D341Med (cell line): Measurements from ENCODE around the gene OR4K2.
"Not testable (repeated sequence)": the region's sequence is repeated elsewhere in the genome, so short reads cannot be mapped to it uniquely, and the experiment has no call there.

Source experiments
- DNase-seq: peaks from one replicate; pipeline ENCODE4 v3.0.0; 2012; ENCODE audit warnings: low spot score

The OR4K2 gene, protein sequence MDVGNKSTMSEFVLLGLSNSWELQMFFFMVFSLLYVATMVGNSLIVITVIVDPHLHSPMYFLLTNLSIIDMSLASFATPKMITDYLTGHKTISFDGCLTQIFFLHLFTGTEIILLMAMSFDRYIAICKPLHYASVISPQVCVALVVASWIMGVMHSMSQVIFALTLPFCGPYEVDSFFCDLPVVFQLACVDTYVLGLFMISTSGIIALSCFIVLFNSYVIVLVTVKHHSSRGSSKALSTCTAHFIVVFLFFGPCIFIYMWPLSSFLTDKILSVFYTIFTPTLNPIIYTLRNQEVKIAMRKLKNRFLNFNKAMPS

DNA sequence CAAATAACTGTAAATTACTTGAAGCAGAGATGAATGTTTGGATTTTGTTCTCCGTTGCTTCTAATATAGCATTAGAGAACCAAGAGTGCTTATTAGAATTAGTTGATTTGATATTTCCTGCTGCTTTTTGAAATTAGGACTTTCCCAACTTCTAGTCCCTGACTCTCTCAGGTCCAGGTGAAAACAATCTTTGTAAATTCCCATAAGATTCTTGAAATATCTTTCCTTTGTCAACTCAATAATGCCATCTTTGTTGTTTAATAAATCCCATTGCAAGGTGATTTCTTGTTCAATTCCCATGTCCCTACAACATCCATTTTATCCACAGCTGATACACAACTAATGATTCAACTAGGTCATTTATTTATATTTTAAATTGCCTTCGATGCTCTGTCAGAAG, at the start of gene OR4K2:
TSS of gene OR4K2 (plus strand) at position 301 of the 400 bp plus-strand sequence. CDS start 1,126 bp downstream, outside the sequence.
- DNase-seq, result no peak

DNA sequence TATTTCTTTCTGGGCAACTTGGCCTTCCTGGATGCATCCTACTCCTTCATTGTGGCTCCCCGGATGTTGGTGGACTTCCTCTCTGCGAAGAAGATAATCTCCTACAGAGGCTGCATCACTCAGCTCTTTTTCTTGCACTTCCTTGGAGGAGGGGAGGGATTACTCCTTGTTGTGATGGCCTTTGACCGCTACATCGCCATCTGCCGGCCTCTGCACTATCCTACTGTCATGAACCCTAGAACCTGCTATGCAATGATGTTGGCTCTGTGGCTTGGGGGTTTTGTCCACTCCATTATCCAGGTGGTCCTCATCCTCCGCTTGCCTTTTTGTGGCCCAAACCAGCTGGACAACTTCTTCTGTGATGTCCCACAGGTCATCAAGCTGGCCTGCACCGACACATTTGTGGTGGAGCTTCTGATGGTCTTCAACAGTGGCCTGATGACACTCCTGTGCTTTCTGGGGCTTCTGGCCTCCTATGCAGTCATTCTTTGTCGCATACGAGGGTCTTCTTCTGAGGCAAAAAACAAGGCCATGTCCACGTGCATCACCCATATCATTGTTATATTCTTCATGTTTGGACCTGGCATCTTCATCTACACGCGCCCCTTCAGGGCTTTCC, 47.2 kb upstream of the OR4K2 start:
- DNase-seq, result not testable (repeated sequence)

DNA sequence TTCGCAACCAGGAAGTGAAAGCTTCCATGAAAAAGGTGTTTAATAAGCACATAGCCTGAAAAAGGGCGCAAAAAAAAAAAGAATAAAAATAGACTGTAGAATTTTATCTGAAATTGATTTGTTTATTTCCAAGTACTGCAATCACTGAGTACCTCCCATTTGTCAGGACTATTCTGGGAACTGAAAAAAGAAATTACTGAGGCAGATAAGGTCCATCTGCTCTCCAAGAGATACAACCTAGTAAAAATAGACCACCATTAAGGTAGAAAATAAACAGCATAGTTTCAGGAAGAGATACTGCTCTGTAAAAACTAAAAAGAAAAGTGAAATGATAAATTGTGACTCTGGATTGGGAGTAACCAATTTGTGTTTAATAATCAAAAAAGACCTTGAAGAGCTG, 46.6 kb upstream of the OR4K2 start:
- DNase-seq, result no peak

DNA sequence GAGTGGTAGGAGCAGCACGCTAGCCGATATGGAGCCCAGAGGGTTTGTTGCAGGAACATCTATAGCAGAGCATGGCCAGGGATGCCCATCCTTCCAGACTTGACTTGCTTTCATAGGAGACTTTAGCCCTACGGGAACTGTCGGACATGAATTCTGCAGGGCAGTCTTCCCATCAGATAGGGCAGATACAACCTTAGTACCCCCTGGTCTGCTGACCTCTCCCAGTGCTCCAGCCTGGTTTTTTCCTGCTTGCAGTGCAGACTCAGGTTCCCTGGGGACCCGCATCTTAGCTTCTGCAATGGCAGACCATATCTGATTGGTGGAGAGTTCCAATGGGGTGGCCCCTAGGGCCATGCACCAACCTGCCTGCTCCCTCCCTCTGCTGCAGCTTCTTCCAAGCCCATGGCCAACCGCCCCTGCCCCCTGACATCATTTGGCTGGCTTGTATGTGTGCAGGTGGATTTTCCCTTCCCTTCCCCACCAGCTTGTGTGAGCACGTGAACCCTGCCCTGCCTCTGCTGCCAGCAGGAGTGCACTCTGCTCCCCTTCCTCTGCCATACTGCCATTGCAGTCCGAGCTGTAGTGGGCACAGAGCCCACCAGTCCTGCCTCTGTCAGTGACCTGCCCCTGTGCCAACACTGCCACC, 40.6 kb upstream of the OR4K2 start:
- not testable (repeated sequence) for DNase-seq

DNA sequence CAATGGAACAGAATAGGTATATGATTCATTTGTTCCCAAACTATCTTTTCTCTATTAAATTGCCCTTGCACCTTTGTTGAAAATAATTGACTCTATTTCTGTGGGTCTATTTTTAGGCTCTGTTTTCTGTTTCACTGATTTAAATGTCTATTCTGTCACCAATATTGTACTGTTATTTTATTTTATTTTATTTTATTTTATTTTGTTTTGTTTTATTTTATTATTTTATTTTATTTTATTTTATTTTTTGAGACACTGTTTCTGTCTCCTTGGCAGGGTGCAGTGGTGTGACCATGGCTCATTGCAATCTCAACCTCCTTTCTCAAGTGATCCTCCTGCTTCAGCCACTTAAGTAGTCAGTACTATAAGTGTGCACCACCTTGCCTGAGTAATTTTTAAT, 36.5 kb upstream of the OR4K2 start:
- DNase-seq, result no peak

DNA sequence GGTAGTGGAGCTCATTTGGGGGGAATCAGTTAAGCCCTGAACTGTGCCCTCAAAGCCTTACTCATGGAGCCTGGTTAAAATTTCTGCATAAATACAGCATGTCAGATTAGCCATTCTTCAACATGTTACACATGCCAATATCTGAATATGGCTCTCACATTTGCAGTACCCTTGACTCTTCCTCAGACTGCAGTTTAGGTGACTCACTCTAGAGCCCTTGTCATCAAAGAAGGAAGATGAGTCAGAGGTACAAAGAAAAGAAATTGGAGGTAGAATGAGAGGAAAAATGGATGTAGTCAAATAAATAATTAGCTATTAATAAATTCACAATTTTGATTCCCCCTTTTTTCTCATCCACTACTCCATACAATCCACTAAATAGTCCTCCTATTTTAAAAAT, 23.6 kb upstream of the OR4K2 start:
- DNase-seq, result no peak

DNA sequence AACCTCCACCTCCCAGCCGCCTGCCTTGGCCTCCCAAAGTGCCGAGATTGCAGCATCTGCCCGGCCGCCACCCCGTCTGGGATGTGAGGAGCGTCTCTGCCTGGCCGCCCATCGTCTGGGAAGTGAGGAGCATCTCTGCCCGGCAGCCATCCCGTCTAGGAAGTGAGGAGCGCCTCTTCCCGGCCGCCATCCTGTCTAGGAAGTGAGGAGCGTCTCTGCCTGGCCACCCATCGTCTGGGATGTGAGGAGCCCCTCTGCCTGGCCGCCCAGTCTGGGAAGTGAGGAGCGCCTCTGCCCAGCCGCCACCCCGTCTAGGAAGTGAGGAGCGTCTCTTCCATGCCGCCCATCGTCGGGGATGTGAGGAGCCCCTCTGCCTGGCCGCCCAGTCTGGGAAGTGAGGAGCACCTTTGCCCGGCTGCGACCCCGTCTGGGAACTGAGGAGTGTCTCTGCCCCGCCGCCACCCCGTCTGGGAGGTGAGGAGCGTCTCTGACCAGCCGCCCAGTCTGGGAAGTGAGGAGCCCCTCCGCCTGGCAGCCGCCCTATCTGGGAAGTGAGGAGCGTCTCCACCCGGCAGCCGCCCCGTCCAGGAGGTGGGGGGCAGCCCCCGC, 8.8 kb upstream of the OR4K2 start:
- not testable (repeated sequence) for DNase-seq

DNA sequence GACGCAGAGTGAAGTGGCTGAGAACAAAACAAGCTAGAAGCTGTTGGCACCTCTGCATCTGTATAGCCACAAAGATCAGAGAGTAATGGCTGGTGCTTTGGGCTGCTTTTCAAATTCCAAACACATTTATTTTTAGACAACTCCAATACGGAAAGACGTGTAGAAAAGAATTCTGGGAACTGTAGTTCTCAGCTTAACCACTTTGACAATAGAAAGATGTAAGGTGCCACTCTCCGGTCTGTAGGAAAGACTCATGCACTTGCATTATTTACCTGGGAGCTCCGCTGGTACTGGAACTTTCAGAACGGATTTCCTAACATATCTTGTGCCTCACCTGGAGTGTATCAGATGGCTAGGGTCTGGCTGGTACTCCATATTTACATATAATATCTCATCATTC, 1.8 kb upstream of the OR4K2 start:
- no peak for DNase-seq

DNA sequence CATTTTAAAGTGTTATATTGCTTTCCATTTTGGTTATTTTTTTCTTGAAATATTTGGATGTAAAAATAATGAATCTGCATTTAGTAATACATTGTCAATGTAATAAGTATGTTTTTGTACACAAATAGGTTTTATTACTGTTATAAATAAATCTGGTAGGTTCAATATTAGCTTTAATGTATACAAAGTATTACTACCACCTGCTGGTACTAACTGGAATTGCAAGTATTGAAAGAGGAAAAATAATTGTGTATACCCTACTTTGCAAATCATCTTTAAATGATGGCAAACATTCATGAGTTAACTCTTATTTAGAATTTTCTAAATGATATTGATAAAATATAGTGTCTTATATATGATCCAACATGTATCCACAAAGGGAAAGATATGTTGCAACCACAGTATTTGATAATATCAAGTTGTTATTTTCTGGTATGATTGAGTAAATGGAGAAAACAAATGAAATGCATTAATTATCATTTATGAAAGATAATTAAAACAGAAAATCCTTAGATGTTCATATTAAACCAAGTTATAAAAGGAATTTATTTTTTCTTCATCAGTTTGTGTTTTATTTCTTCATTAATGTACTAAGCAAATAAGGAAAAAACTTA, 3.2 kb downstream of the OR4K2 start:
- no peak for DNase-seq

DNA sequence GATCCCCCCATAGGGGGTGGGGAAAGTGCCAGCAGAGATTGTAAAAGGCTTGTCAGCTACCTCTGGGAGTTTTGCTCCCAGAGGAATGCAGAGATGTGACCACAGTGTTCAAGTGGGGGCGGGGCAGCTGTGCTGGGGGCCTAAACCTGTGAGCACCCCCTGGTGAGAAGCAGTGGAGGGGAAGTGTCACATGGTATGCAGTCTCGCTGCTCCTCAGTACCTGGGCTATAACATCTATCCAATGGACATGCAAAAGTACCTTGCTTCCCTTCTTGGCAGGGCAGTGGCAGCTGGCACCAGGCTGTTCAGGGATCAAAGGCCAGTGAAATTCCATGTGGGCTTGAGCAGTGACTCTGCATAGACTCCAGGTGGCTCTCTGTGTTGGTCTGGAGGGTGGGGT, 20.3 kb downstream of the OR4K2 start:
- DNase-seq, result no peak

DNA sequence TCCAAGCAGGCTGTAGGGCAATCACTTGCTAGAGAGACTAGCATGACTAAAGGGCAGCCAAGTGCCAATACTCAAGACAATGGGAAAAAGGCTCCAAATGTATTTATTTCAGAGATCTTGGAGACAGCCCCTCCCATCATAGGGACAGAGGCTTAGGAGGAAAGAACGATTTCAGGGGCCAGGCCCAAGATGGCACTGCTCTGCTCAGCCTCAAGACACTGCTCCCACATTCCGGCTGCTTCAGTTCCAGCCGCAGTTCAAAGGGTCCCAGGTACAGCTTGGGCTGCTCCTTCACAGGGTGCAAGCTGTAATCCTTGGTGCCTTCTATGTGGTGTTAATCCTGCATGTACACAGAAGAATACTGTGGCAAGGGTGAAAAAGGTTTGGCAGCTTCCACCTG, 26.1 kb downstream of the OR4K2 start:
- no peak for DNase-seq

DNA sequence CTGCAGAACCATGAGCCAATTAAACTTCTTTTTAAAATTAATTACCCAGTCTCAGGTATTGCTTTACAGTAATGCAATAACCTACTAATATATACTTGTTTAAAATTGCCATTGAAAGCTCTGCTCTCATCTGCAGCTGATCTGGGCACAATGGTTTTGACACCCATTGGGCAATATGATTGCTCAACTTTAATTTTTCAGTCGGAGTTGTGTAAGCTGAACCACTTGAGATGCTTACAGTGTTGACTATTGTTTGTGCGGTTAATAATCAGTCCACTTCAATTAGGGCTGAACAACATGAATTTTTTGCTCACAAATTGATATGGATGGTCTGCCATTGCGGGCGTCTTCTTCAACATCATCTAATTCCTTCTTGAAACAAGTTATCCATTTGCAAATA, 27.5 kb downstream of the OR4K2 start:
- no peak for DNase-seq

DNA sequence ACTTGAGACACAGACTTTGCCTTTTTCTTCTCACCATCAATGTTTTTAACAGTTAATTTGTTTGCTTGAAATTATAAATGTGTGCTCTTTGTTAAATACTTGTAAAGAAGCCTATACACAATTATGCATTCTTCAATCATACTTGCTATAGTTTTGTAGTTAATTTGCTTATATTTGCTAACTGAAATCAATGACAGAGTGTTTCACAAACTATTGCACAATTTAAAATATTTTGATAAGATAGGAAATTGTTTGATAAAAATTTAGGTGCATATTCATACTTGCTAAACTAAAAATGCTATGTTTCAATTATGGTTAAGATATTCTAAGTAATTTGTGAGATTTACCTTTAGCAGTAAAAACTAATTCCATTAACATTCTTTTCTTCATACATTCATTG, 31.7 kb downstream of the OR4K2 start:
- DNase-seq, result no peak

DNA sequence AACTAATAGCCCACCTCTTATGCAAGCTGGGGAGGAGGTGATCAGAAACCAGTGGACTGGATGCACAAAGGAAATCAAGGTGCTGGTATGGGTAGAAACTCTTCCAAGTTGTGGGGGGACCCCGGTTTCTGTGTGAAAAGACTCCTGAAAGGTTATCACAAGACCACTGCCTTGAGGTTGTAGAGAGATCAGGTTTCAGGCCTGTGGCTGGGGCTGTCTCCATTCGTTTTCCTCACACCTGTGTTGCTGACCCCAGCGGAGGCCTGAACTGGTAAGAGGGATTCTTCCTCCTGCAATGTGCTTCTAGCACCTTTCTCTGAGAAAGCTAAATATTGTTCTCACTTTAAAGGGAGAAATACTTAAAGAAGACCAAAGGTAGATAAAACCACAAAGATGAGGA, 36.2 kb downstream of the OR4K2 start:
- no peak for DNase-seq

DNA sequence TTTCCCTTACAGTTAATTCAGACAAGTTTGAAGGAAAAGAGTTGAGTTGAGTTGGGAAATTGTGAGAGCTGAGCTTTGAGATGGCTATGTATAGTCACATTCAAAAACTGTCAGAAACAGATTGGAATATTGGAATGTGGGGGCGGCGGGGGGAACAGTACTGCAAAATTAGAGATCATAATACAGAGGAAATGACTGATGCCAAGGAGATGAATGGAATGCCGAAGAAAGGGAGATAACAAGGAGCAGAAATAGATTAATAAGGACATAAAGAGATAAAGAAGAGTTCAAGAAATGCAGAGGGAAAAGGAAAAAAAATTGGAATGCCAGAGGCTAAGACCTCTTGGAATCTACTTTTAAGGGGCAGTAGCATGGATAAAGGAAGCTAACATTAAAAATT, 42.3 kb downstream of the OR4K2 start:
- DNase-seq, result no peak

DNA sequence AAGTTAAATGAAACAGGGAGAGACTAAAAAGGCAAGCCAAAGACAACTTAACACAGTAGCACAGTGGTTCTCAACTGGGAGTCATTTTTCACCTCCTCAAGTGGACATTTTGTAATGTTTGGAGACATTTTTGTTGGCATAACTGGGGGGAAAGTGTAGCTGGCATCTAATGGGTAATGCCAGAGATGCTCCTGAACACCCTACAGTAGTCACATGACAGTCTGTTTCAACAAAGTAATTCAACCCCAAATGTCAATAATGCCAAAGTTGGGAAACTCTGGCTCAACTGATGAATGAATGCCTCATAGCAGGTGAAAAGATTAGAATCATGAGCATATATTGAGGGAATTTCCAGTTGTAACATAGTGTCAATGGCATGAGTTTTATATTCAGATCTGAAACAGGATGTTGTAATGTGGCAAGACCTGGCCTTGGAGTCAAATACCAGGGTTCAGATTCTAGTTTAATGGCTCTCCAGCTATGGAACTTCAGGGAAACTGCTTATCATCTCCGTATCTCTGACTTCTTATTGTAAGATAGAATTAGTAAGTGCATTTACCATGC, 43.1 kb downstream of the OR4K2 start:
- DNase-seq, result no peak

DNA sequence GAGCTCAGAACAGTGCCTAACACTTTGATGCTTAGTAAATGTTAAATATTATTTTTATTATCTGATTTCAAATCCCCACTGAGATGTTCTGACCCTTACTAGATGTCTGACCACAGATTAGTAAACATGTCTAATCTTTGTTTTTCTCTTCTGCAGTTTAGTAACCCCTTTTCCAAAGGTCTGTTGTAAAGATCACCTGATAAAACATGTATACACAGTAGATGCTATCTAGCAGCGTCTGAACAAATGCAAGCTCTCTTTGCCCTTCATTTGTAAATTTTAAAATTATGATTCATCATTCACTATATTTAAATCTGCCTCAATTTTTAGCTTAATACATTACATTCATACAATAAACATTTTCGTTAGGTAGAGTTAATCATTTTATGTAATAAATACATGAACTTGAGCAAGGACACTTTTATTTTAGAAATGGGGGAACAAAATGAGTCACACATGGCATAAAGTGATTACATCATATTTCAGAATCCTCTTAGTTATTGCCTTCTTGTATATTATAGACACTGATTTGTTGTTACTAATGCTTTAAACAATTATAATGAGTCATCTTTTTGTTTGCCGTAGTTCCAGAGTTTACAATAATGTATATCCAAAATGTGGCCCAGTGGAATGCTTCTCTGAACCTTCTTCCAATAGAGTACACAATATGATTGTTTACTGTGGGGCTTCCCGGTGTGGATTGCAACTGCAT, 43.8 kb downstream of the OR4K2 start:
- DNase-seq, result no peak

DNA sequence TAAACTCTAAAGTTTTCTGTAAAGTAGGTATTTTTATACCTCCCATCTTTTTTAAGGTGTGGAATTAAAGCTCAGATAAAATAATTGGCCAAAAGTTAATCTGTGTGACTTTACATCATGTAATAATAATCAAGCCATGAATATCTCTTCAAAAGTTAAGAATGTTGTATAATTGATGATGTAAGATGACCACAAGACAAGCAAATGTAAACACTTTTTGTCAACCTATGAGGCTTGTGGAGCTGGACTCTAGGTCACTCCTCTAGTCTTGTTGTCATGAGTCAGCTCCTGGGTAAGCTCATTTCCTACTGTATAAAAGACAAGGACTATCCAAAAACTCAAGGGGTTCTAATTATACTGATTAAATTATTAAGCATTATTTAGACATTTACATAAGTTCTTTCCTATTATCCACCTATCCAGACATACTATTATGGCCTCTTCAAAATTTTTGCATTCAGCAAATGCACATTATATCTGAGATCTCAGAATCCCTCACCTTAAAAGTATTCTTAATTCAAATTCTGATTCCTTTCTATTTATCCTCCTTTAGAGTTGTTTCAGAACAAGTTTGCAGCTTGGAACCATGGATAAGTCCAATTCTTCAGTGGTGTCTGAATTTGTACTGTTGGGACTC, 45.2 kb downstream of the OR4K2 start, which contains the start of gene OR4K5:
TSS of gene OR4K5 (plus strand) at position 587 of the 637 bp plus-strand sequence. CDS start at position 587, 0 bp downstream.
- DNase-seq, result no peak

DNA sequence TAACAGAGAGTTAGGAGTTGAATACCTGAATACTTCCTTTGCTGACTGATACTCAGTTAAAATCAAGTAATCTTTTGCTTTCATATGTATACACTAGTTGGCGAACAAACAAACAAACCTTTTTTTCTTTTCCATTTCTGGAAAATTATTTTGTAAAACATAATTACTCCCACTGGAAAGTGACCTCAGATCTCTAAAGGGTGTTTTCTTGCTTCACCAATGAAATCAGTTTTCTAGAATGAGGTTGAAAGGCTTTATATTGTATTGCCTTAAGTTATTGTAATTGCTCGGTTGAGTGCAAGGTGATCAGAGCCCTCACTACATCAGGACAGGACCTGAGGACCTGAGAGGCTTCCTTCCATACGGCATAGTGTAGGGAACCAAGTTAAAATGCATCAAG, 55.7 kb downstream of the OR4K2 start, which contains the start of gene OR4K1:
TSS of gene OR4K1 (plus strand) at position 301 of the 400 bp plus-strand sequence. CDS start 4,750 bp downstream, outside the sequence.
- no peak for DNase-seq
